COR-L47 (cell line): ENCODE data around the gene EPDR1.

Source experiments
- DNase-seq: peaks from one replicate; lab custom pipeline; 2025; lab: John Stamatoyannopoulos, UW

EPDR1 gene

DNA sequence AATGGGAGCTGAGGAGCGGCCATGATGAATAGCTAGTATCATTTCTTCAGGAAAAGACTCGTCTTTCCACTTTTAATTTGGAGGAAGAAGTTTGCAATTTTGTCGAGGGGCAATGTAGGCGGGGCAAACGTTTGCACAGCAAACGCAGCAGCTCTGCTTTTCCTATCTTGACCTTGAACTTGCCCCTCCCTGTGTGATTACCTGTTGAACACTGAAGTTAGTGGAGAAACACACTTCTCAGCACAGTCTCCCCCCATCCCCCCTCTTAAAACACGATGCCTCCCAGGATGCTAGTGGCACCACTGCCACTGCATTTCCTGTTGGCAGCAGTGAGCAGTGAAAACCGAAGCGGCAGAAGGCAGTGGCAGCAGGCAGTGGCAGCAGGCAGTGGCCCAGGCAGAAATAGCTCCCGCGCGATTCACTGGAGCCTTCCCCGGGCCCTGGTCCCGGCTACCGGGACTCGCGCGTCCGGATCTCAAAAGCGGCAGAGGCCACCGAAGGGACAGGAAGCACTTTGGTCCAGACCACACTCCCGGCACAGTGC, at the start of gene EPDR1:
Gene EPDR1 (plus strand): TSS at position 336 of the 544 bp plus-strand sequence. CDS start 300 bp downstream, outside the sequence.
- peak; percentile 54 for DNase-seq

DNA sequence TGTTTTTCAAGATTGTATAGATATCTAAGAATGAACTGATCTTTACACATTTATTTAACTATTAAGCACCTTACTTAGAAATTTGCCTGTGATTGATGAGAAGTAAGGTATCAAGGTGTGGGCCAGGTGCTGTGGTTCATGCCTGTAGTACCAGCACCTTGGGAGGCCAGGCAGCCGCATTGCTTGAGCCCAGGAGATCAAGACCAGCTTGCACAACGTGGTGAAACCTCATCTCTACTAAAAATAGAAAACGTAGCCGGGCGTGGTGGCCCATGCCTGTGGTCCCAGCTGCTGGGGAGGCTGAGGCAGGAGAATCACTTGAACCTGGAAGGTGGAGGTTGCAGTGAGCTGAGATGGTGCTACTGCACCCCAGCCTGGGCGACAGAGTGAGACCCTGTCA, 38.4 kb upstream of the EPDR1 start:
- DNase-seq = no peak

DNA sequence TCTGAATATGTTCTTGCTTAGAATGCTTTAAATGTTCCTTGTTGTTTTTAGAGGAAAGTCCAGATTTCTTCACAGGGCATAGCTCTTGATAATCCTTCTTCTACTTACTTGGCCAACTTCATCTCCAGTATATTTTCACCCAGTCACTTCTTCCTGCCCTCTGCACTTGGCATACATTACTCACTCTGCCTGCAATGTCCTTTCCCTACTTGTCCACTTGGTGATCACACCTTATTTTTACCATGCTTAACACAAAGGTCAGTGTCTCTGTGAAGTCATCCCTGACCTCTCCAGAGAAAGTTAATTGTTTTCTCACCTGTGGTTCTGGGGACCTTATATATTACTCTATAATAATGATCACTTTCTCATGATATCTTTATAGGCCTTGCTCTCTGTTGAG, 27.1 kb upstream of the EPDR1 start:
- no peak for DNase-seq

DNA sequence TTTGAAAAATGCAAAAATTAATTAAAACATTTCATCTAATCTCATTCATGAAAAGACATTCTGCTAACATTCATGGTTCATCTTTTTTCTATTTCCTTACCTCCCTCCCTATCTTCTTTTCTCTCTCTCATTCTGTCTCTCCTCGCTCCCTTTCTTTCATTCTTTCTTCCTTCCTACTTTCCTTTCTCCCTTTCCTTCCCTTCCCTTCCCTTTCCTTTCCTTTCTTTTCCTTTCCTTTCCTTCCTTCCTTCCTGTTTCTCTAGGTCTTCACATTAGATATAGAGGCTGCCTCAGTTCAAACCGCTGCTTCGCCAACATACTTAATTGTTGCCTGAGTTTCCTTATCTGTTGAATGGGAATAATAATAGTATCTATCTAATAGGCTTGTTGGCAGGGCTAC, 25.8 kb upstream of the EPDR1 start:
- no peak for DNase-seq

- DNase-seq = no peak
Measured at GRCh38 chr7:37899712-37900247, 20.7 kb upstream of the EPDR1 start.

DNA sequence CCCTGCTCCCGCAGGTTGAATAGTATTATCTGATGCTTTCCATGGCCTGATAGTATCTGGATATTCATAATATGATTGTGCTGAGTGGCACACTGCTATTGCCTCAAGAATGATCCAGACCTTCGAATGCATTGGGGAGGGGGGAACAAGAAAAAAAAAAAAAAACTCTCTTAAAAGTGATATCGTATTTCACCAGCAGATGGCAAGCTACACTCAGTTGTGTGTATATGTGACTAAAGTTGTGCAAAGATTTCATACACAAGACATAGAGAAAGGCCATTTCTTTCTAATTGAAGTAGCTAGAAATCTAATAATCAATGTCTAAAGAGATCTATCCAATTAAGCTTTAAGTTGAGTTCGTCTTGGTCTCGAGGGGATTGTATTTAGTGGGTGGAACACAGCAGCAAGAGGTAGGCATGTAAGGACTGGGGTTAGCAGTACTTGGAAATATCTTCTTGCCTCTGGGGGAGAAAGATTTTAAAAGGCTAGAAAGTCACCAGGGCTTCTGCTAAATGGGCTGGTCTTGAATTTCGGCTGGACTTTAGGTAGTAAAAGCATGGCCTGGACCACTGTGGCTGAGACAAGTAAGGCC, 19.1 kb upstream of the EPDR1 start:
- no peak for DNase-seq

GRCh38 chr7:37901890-37902524, 18.4 kb upstream of the EPDR1 start:
- DNase-seq = no peak

DNA sequence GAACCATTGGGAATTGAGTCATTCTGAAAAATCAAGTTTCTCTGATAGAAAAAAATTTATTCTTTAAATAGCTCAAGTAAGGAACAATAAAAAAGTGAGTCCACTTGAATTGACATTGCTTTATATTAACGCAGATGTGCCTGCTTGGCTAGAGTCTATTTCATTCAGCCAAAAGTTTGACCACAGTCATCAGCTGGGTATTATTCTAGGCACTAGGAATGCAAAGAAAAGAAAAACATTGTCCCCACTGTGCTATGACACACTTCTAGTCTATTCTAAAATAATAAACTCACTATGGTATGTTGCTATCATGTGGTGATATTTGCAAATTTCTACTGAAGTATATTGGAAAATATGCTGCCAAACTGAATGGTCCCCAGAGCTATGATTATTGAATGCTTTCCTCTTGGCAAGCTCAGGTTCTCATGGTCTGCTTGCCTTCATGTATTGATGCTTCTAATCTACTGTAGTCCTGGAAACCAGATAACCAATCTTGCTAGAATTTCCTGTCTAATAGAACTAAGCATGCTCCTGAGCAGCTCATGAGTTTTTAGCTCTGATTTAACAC, 12.1 kb upstream of the EPDR1 start:
- DNase-seq = no peak

GRCh38 chr7:37912756-37913155, 7.7 kb upstream of the EPDR1 start:
- DNase-seq = no peak

- DNase-seq = no peak
Measured at GRCh38 chr7:37915438-37915837, 5.0 kb upstream of the EPDR1 start.

- no peak for DNase-seq
Measured at GRCh38 chr7:37916017-37916672, 4.3 kb upstream of the EPDR1 start.

- DNase-seq = peak; percentile 32
Measured at GRCh38 chr7:37916673-37917660, 3.5 kb upstream of the EPDR1 start, which contains the start of gene SFRP4. Gene SFRP4 (minus strand): TSS chr7:37916817. CDS start chr7:37916537, 280 bp downstream.

GRCh38 chr7:37918526-37918925, 1.9 kb upstream of the EPDR1 start:
- DNase-seq = no peak

- DNase-seq = peak; percentile 20
Measured at GRCh38 chr7:37920849-37921805, 687 bp downstream of the EPDR1 start.

DNA sequence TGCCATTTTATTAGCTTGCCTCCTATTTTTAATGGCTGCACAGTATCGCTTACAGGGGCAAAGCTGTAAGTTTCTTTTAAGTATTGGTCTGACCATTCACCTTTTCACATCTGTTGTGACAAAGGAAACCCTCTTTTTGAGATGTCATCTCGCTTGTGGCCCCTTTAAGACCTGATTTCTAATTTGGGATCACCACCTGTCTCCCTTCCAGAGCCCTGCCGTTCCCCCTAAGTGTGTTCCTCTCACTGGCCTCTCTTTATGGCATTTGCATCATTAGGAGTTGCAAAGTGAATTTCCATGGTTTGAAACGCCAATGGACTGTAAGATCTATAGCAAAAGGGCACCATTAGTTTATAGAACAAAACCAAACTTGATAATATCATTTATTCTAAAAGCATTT, 1.4 kb downstream of the EPDR1 start:
- DNase-seq = no peak

DNA sequence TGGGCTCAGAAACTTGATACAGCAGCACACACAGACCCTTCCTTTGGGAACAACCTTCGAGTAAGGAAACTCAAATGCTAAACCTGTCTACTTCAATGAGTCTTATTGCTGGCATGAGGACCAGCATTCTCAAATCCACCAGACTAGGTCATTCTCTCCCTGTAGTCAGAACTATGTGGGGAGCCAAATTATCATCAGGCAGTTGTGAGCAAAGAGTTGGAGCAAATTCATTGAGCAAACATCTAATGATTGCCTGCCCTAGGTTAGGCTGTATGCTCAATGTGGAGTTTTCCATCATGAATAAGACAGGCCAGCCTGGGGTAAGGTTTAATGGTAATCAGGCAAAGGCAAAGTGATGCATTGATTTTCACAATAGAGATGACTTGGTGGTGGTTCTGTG, 3.6 kb downstream of the EPDR1 start:
- DNase-seq = no peak

DNA sequence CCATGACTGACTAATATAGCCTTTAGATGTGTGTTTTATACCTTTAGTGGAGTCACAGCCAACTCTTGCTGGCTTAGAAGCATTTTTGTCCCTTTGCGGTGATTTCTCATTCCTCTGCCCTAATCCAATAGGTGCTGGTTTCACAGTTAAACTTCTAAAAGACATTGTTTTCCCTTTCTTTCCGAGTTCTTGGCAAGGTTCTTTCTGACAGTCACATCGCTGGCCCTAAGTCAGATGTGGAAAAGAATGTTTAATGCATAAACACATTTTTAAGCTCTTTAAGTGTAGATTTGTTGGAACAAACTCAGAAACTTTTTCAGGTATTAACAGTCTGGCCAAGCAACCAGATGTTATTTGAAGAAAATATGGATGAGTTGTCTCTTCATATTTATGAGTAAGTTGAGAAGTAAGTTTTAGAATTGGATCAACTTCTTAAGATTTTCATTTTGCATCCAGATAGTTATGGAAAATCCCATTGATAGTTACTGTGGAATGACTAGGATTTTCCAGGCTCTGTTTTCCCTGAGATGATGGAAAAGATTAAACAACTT, 4.1 kb downstream of the EPDR1 start:
- DNase-seq = no peak

GRCh38 chr7:37925620-37926019, 5.2 kb downstream of the EPDR1 start:
- DNase-seq = no peak

DNA sequence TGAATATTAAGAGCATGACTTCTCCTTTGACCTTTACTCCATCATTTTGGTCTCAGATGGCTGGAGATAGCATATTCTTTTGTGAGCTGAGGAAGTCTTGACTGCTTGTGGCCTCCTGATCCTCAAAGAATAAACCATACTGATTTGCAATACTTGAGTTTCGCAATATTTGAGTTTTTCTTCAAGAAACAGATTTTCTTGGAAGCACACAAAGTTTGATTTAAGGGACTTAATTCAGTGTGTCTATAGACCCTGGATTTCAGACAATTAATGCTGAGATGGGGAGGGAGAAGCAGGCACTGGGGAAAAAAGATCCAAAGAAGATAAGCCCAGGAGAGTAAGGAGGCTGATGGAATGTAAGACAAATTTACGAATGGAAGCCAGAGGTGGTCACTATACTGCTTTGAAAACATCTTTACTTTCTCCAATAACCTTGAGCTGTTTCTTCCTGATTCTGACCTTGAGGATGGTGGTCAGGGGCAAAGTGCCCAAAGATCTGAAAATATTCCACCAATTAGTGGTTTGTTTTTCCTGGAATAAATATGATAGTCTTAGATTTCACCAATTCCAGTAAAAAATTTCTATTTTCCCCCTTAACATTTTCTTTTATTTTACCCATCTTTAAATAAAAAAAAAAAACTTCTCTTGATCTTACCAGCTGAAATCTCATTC, 7.5 kb downstream of the EPDR1 start:
- no peak for DNase-seq
